GM13976 (cell line): ENCODE results near the gene FRAT1.

Experiments used
- DNase-seq: peaks from one replicate; pipeline ENCODE4 v3.0.0; 2012; ENCODE audit warnings: low spot score
- in situ Hi-C: fragments of 300-500 bp; cut with MboI; formaldehyde crosslinking; loops from one replicate; pipeline ENCODE4 v1.12.0; 2022; ENCODE audit warnings: low sequenced_read_pairs, mixed read lengths, inconsistent platforms; ENCODE audit not compliant: unreplicated experiment
- TF ChIP-seq, protein P1 (sequence below): IDR thresholded peaks from 2 replicates; pipeline ENCODE4 v1.5.1; 2012; ENCODE audit warnings: borderline replicate concordance, mild to moderate bottlenecking; ENCODE audit not compliant: insufficient read depth; ENCODE audit errors: extremely low read depth, missing control alignments, control extremely low read depth

FRAT1 gene

DNA sequence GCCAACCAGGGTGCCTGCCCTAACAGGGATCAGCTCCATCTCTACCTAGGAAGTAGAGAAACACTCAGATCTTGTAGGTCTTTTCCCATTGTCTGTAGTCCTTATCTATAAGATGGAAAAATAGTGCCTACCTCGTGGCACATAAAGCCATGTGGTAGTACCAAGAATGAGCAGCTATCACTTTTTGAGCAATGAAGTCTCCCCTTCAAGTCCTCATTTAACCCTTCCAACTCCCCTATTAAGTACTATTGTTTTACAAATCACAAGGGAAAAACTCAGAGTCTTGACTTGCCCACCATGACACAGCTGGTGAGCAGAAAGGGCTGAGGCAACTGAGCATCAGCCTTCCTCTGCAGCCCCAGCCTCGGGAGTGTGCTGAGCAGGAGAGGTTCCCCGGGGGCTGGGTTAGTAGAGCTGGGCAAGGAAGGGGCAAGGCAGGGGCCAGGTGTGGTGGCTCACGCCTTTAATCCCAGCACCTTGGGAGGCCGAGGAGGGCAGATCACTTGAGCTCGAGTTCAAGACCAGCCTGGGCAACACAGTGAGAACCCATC lies 12.2 kb downstream of the FRAT1 start:
- TF ChIP-seq, protein P1, sequence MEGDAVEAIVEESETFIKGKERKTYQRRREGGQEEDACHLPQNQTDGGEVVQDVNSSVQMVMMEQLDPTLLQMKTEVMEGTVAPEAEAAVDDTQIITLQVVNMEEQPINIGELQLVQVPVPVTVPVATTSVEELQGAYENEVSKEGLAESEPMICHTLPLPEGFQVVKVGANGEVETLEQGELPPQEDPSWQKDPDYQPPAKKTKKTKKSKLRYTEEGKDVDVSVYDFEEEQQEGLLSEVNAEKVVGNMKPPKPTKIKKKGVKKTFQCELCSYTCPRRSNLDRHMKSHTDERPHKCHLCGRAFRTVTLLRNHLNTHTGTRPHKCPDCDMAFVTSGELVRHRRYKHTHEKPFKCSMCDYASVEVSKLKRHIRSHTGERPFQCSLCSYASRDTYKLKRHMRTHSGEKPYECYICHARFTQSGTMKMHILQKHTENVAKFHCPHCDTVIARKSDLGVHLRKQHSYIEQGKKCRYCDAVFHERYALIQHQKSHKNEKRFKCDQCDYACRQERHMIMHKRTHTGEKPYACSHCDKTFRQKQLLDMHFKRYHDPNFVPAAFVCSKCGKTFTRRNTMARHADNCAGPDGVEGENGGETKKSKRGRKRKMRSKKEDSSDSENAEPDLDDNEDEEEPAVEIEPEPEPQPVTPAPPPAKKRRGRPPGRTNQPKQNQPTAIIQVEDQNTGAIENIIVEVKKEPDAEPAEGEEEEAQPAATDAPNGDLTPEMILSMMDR: no peak
- in situ Hi-C loops: no loop called here
- DNase-seq: no peak

DNA sequence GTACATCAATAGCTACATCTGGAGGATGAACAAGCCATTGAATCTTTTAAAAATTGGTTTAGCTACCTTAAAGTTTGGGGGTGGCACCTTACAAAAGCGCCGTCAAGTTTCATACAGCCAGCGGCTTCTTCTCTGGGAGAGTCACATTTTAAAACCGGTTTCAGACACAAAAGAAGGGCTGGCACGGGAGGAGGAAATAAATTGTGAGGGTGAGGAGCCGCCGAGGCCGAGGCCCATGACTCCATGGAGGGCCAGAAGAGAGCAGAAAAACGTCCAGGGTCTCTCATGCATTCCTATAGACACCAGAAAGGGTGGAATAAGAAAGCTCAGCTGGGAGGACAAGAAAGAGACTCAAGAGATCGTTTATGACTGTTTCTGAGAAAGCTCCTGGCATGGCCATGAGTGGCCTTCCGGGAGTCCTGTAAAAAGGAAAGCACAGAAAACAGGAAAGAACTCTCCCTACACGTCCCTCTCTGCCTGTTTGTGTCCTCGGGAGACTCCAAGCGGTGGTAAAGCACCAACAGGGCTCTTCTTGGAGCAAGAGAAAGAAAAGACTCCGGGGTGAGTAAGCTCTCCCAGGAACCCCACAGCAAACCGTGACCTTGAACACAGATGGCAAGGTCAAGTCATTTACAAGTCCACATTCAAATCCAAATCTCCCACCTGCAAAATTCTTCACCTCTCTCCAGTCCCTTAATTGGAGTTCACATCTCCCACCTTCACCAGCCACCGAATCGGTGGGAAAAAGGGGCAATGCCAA lies 13.7 kb downstream of the FRAT1 start:
- TF ChIP-seq, protein P1: no peak
- in situ Hi-C loops: no loop called here
- no peak for DNase-seq

DNA sequence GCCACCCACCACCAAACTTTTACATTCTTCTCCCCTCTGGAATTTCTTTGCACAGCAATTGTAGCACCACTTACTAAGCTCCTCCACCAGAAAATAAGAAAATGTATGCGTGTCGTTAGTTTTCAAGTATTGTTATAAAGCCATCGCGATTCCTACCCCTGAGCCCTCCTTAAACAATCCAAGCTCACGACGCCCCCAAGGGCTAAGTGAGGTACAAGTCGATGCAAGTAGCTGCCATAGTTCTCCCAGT lies 14.2 kb downstream of the FRAT1 start:
- TF ChIP-seq, protein P1: no peak
- in situ Hi-C loops: no loop called here
- DNase-seq: no peak

DNA sequence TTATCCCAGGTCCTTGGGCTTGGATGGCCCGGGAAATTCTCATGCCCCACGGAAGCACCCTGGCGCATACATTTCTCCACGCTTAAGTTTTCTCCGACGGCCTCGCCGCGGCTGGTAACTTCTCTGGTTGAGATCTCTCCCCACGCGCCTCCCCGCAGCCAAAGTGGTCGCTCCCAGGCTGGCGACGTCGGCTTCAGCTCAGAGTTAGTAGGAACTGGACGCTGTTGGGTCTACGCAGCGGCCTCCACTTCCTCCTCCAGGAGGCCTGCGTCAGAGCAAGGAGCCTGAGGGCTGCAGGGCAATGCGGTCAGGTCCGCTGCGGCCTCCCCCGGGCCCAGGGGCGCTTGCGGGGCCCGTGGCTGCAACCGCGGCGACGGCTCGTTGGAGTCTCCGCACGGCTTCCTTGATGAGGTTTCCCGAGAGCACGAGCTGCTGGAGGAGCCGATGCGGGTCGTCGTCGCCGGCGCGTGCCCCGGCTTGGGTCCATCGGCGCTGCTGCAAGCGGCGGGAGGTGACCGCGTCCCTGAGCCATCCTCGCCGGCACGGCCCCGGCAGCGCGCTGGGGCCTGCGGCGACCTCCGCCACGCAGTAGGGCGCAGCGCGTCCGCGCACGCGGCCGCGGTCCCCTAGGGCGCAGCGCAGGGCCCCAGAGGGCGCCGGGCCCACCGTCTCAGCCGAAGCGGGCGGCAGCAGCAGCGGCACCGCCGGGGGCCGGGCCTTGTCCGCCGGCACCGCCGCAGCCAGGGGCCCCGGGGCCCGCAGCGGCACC lies 14.7 kb downstream of the FRAT1 start:
- in situ Hi-C loops: no loop called here
- TF ChIP-seq, protein P1: no peak
- peak; percentile 54 for DNase-seq

DNA sequence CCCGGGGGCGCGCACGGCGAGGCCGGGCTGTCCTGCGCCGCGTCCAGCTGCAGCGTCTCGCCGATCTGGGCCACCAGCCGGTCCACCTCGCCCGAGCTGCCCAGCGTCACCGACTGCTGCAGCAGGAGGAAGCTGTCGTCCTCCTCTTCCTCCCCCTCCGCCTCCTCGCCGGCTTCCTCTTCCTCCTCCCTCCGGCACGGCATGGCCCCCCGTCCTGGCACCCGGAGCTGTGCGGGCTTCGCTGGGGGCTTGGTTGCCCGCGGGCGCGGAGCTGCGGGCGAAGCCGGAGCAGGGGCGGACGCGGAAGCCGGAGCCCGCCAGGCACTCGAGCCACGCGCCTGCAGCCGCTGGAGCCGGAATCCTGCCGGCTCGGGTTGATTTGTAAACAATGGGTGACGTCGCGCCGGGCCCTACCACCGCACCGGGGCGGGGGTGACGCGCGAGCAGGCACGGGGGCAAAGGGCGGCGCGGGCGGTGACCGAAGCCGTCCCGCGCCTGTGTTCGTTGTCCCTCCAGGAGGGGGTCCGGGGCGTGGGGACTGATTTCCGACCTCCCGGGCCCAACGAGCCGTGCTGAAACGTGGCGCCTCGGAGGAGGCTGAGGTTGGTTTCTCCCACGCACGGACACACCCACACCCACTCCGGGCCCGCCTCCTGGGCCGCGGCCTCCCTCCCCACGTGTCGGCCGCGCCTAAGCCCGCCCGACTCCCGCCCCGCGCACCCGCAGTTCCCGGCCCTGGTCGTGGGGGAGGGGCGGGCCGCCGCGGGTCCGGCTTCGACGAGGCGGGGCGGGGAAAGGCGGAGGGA lies 15.5 kb downstream of the FRAT1 start, which contains the start of gene FRAT2:
FRAT2 (minus strand) TSS at position 360 of the 806 bp plus-strand sequence; CDS start at position 203, 157 bp downstream.
- TF ChIP-seq, protein P1: no peak
- DNase-seq: peak; percentile 97
- in situ Hi-C loops: no loop called here

DNA sequence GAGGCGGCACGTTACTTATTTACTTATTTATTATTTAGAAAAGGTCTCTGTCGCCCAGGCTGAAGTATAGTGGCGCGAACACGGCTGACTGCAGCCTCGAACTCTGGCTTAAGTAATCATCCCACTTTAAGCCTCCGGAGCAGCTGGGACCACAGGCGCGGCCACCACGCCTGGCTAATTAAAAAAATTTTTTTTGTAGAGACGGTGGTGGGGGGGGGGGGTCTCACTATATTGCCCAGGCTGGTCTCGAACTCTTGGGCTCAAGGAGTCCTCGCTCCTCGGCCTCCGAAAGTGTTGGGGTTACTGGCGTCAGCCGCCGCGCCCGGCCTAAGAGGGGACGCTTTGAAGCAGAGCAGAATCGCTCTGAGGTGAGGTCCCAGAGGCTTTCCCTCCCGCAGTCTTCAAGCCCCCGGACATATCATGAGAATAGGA lies 16.1 kb downstream of the FRAT1 start:
- TF ChIP-seq, protein P1: no peak

More for the DNA sequence above, 16.1 kb downstream of the FRAT1 start:
- in situ Hi-C loops: no loop called here
- no peak for DNase-seq
